Keratinocyte (primary cell): ENCODE results near the gene PIGO.

Experiments
- EZH2 ChIP-seq: IDR thresholded peaks from one replicate; pipeline ENCODE4 v1.6.1; 2012; ENCODE audit warnings: inconsistent platforms, mild to moderate bottlenecking, low read length, moderate library complexity
- TF ChIP-seq, protein P1 (sequence below), 3 experiments: IDR thresholded peaks in 1 of 3; conservative IDR thresholded peaks in 1 of 3; optimal IDR thresholded peaks in 1 of 3; 2 replicates in 2 of 3; 3 replicates in 1 of 3; pipeline versions ENCODE3 to v1.5.1; 2011; ENCODE audit warnings: low read length in 3 of 3, mild to moderate bottlenecking in 3 of 3, moderate library complexity in 2 of 3, control low read depth in 1 of 3, inconsistent platforms in 1 of 3; ENCODE audit not compliant: insufficient read depth in 2 of 3; ENCODE audit errors: extremely low read depth in 1 of 3

DNA sequence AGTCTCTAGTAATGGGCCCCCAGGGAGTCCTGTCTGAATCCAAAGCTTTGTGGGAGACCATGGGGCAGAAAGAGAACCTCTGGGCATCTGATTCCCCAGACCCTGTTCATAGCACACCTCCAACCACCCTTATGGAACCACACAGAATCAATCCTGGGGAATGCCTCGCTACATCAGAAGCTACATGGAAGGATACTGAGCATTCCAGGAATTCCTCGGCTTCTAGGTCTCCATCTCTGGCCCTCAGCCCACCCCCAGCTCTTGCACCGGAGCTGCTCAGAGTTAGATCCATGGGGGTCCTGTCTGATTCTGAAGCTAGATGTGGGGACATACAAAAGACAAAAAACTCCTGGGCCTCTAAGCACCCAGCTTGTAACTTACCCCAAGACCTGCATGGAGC, 52.3 kb downstream of the PIGO start:
- TF ChIP-seq, protein P1, sequence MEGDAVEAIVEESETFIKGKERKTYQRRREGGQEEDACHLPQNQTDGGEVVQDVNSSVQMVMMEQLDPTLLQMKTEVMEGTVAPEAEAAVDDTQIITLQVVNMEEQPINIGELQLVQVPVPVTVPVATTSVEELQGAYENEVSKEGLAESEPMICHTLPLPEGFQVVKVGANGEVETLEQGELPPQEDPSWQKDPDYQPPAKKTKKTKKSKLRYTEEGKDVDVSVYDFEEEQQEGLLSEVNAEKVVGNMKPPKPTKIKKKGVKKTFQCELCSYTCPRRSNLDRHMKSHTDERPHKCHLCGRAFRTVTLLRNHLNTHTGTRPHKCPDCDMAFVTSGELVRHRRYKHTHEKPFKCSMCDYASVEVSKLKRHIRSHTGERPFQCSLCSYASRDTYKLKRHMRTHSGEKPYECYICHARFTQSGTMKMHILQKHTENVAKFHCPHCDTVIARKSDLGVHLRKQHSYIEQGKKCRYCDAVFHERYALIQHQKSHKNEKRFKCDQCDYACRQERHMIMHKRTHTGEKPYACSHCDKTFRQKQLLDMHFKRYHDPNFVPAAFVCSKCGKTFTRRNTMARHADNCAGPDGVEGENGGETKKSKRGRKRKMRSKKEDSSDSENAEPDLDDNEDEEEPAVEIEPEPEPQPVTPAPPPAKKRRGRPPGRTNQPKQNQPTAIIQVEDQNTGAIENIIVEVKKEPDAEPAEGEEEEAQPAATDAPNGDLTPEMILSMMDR (optimal IDR thresholded peaks at IDR 0.05 in 1 of 3, IDR thresholded peaks at IDR 0.05 in 1 of 3, conservative IDR thresholded peaks at IDR 0.05 in 1 of 3; ENCODE audit: extremely low read depth in 1 of 3, insufficient read depth in 2 of 3, low read length in 3 of 3) = no peak
- no peak for TF ChIP-seq EZH2
